Right lobe of liver (tissue), 6 donors: ENCODE results near the gene INO80. TPM values are rescaled to one million over a fixed set of nuclear protein-coding genes. Genes with fewer than 3 reads are reported as not detected.

Experiments used
- ATAC-seq, 4 donors: fragments of 200-7000 bp; cut with Tn5 transposase; one replicate each; pipeline ENCODE4 v1.9.1; 2020; ENCODE audit warnings: mild to moderate bottlenecking in 4 of 4, moderate library complexity in 4 of 4
- DNase-seq, 3 donors: peaks; one replicate each; pipeline ENCODE4 v3.0.0-alpha.2; 2020
- H3K27ac ChIP-seq, 3 donors: fragments of 200-600 bp; one replicate each; pipeline ENCODE4 v1.8.0; 2022
- H3K27me3 ChIP-seq, 2 donors: fragments of 200-600 bp; one replicate each; pipeline ENCODE4 v1.8.0; 2022
- H3K36me3 ChIP-seq, 4 donors: fragments of 200-600 bp; sonication (generic) in 1 of 4; one replicate each; pipeline versions ENCODE4 v1.5.1 to v1.8.0; 2017 to 2022; ENCODE audit warnings: control low read depth in 1 of 4
- H3K4me1 ChIP-seq, 4 donors: fragments of 200-600 bp; sonication (generic) in 1 of 4; one replicate each; pipeline versions ENCODE4 v1.5.1 to v1.8.0; 2017 to 2022; ENCODE audit warnings: control low read depth in 1 of 4
- H3K4me3 ChIP-seq, 3 donors: fragments of 200-600 bp; one replicate each; pipeline ENCODE4 v1.8.0; 2022
- H3K9me3 ChIP-seq, 4 donors: fragments of 200-600 bp; sonication (generic) in 1 of 4; one replicate each; pipeline versions ENCODE4 v1.5.1 to v1.8.0; 2017 to 2022; ENCODE audit warnings: control low read depth in 1 of 4
- CTCF ChIP-seq, 4 donors: fragments of 200-600 bp in 3 of 4; fragments of 450-650 bp in 1 of 4; IDR thresholded peaks; one replicate each; pipeline versions ENCODE4 v1.5.1 to v1.8.0; 2016 to 2022; ENCODE audit warnings: antibody characterized with exemption in 4 of 4, mild to moderate bottlenecking in 2 of 4
- POLR2A ChIP-seq: fragments of 450-650 bp; IDR thresholded peaks from one replicate; pipeline ENCODE4 v1.6.1; 2017; ENCODE audit warnings: antibody characterized with exemption, mild to moderate bottlenecking
- WGBS: methylation state at CpG from one replicate; pipeline ENCODE4 v1.1.6; 2018; ENCODE audit warnings: low coverage, low lambda C conversion rate; ENCODE audit not compliant: insufficient coverage; ENCODE audit errors: missing lambda C conversion rate; 5-methylcytosine and 5-hydroxymethylcytosine counted together
- intact Hi-C, 2 donors: fragments of 100-400 bp; cut with DNase I; formaldehyde crosslinking; loops; one replicate each; pipeline versions ENCODE4 v1.11.2 to v1.14.1; 2022
- total RNA-seq, 6 experiments: library from RNA; depleted of rRNA in 2 of 6; stranded (reverse); fragments of >200 nt in 2 of 6; fragmentation: NEBNext Ultra II Directional in 3 of 6; extraction: Animal tissue kit (Norgen Biotek cat#: 25700) in 3 of 6; gene quantifications; one replicate each; pipeline versions ENCODE4 v1.1.0 to v1.2.4, GENCODE V29; 2016 to 2023
- donor health status: DM: no; HTN: yes; CAD: no.
- donor health status: DM: no; HTN: no; CAD: no.
- donor health status: DM: no; HTN: no; CAD: no.
- donor health status: DM: no; HTN: yes; CAD: no.
- donor health status: DM: no; HTN: yes; CAD: no.

The INO80 gene
- total RNA-seq, 6 experiments from 2014 or later = 7.8 to 12.5 (median 11.2) TPM

- Histone ChIP-seq H3K9me3 (no peaks in the 10 kb centered on the region), H3K4me1 (peaks cover 0 to 16% (median 6%) of the 10 kb centered on the region in 4 donors), H3K4me3 (no peak overlapping the region), H3K27ac (no peak overlapping the region), H3K27me3 (no peaks in the 10 kb centered on the region), H3K36me3 (no peaks in the 10 kb centered on the region)
- 47% methylated on average over 2 of the region's 2 CpGs for WGBS
- ATAC-seq (peak; percentile 64 to 89 (median 78)), DNase-seq (no peak)
- TF ChIP-seq CTCF (IDR thresholded peaks at IDR 0.05) (no peak), POLR2A (no peak)
- intact Hi-C loops = no loop called here
These were observed 38.3 kb upstream of the INO80 start for GRCh38 chr15:41154412-41154811.

GRCh38 chr15:41153733-41154132 lies 37.7 kb upstream of the INO80 start:
- Histone ChIP-seq H3K9me3 (no peaks in the 10 kb centered on the region), H3K4me3 (no peak overlapping the region), H3K27ac (no peak overlapping the region), H3K4me1 (peaks cover 0 to 22% (median 9%) of the 10 kb centered on the region in 4 donors), H3K36me3 (no peaks in the 10 kb centered on the region), H3K27me3 (no peaks in the 10 kb centered on the region)
- intact Hi-C loops = no loop called here
- DNase-seq (no peak), ATAC-seq (no peak)
- TF ChIP-seq CTCF (IDR thresholded peaks at IDR 0.05) (no peak), POLR2A (no peak)
- no CpG with 5 or more reads among the region's 5 CpGs for WGBS

GRCh38 chr15:41151451-41152005 lies 35.4 kb upstream of the INO80 start:
- Histone ChIP-seq H3K27me3 (no peaks in the 10 kb centered on the region), H3K4me3 (no peak overlapping the region), H3K9me3 (no peaks in the 10 kb centered on the region), H3K27ac (no peak overlapping the region), H3K4me1 (peaks cover 0 to 22% (median 9%) of the 10 kb centered on the region in 4 donors), H3K36me3 (no peaks in the 10 kb centered on the region)
- ATAC-seq = no peak
- no peak for DNase-seq
- intact Hi-C loops = no loop called here
- 98% methylated on average over 8 of the region's 37 CpGs for WGBS
- TF ChIP-seq POLR2A = no peak
- TF ChIP-seq CTCF (IDR thresholded peaks at IDR 0.05) = no peak

- DNase-seq = no peak
- no peaks in the 10 kb centered on the region for H3K27me3 ChIP-seq
- H3K27ac ChIP-seq = peak overlapping the region in 1 of 3 donors; percentile 9
- no peaks in the 10 kb centered on the region for H3K36me3 ChIP-seq
- TF ChIP-seq CTCF (IDR thresholded peaks at IDR 0.05) = no peak
- no peak for TF ChIP-seq POLR2A
- intact Hi-C loops = no loop called here
- ATAC-seq = peak; percentile 51 to 73 (median 70)
- peaks cover 0 to 25% (median 9%) of the 10 kb centered on the region in 4 donors for H3K4me1 ChIP-seq
- no peak overlapping the region for H3K4me3 ChIP-seq
- H3K9me3 ChIP-seq = no peaks in the 10 kb centered on the region
- WGBS = 36% methylated on average over 4 of the region's 4 CpGs
These were observed 34.2 kb upstream of the INO80 start for GRCh38 chr15:41150279-41150678.
